Stomach (tissue), 9 donors: Measurements from ENCODE around the gene CFAP161. TPM values are rescaled to one million over a fixed set of nuclear protein-coding genes. Genes with fewer than 3 reads are reported as not detected.

Source experiments
- DNase-seq, 2 donors: peaks; one replicate each; pipeline versions ENCODE4 v3.0.0 to v3.0.0-alpha.2; 2013 to 2019
- H3K27ac ChIP-seq, 5 donors: fragments of 200-600 bp in 4 of 5; sonication (generic) in 4 of 5; one replicate each; pipeline ENCODE4 v1.5.1; 2013 to 2019; ENCODE audit warnings: mild to moderate bottlenecking in 1 of 5, moderate library complexity in 1 of 5
- H3K27me3 ChIP-seq, 3 donors: fragments of 200-600 bp; sonication (generic); one replicate each; pipeline ENCODE4 v1.5.1; 2017 to 2019; ENCODE audit warnings: mixed run types in 1 of 3
- H3K36me3 ChIP-seq, 4 donors: fragments of 200-600 bp; sonication (generic); 1 replicate in 3 of 4; 2 replicates in 1 of 4; pipeline ENCODE4 v1.5.1; 2016 to 2019
- H3K4me1 ChIP-seq, 4 donors: fragments of 200-600 bp; sonication (generic); one replicate each; pipeline ENCODE4 v1.5.1; 2016 to 2019
- H3K4me3 ChIP-seq, 4 donors: fragments of 200-600 bp; sonication (generic) in 3 of 4; one replicate each; pipeline ENCODE4 v1.5.1; 2016 to 2019; ENCODE audit warnings: mild to moderate bottlenecking in 1 of 4
- H3K9me3 ChIP-seq, 4 donors: fragments of 200-600 bp; sonication (generic); one replicate each; pipeline ENCODE4 v1.5.1; 2016 to 2019
- EP300 ChIP-seq: sonication (generic); formaldehyde crosslinking; IDR thresholded peaks from one replicate; pipeline ENCODE4 v1.6.1; 2017; ENCODE audit warnings: antibody characterized with exemption
- POLR2A ChIP-seq, 4 donors: fragments of 450-650 bp; IDR thresholded peaks; one replicate each; pipeline ENCODE4 v1.6.1; 2016; ENCODE audit warnings: antibody characterized with exemption in 4 of 4, control low read depth in 2 of 4, mild to moderate bottlenecking in 1 of 4, moderate library complexity in 1 of 4
- POLR2AphosphoS5 ChIP-seq, 3 donors: sonication (generic); formaldehyde crosslinking; IDR thresholded peaks; one replicate each; pipeline ENCODE4 v1.6.1; 2016; ENCODE audit warnings: antibody characterized with exemption in 3 of 3
- WGBS, 5 donors: extraction: QIAGEN DNeasy Blood & Tissue Kit in 3 of 5; methylation state at CpG; one replicate each; pipeline versions ENCODE4 v1.1.5 to v1.1.7; 2013 to 2018; 5-methylcytosine and 5-hydroxymethylcytosine counted together
- intact Hi-C: fragments of 100-400 bp; cut with DNase I; formaldehyde crosslinking; loops from one replicate; pipeline ENCODE4 v1.15.1; 2023; ENCODE audit warnings: low total_unique reads
- polyA plus RNA-seq, 3 donors: library from polyadenylated mRNA; stranded (reverse); fragments of 200-250 nt; gene quantifications; one replicate each; pipeline ENCODE4 v1.2.3, GENCODE V29; 2013
- total RNA-seq, 5 donors: library from RNA; depleted of rRNA; stranded (reverse); fragments of >200 nt; gene quantifications; one replicate each; pipeline versions ENCODE4 v1.1.0 to v1.2.3, GENCODE V29; 2014 to 2016
- TF ChIP-seq, protein P1 (sequence below), 7 experiments: fragments of 450-650 bp in 4 of 7; fragments of 200-600 bp in 3 of 7; sonication (generic) in 3 of 7; IDR thresholded peaks; one replicate each; pipeline ENCODE4 v1.5.1; 2016 to 2019; ENCODE audit warnings: antibody characterized with exemption in 7 of 7, control low read depth in 2 of 7, mild to moderate bottlenecking in 1 of 7
- donor health status: healthy with polysubstance abuse.
- donor health status: Bipolar disorder and iron deficiency.
- donor health status: healthy.

CFAP161 gene
- total and polyA plus RNA-seq, 8 donors, result 0.19 to 2.6 TPM; not detected in 6

- Histone ChIP-seq H3K27ac (no peak overlapping the region), H3K9me3 (no peaks in the 10 kb centered on the region), H3K27me3 (no peaks in the 10 kb centered on the region), H3K4me3 (no peak overlapping the region), H3K4me1 (peaks cover 0 to 6% (median 0%) of the 10 kb centered on the region in 4 donors), H3K36me3 (no peaks in the 10 kb centered on the region)
- intact Hi-C loops, result loop anchor here (5.0 kb wide), 1 partner anchor 159 kb away; no protein-coding TSS in a partner anchor
- DNase-seq, result no peak
- WGBS, 5 donors, result 20 to 58% (median 49%) methylated on average over 4 of the region's 4 CpGs
- TF ChIP-seq EP300 (no peak), POLR2A (IDR thresholded peaks at IDR 0.05) (no peak), POLR2AphosphoS5 (IDR thresholded peaks at IDR 0.05) (no peak)
- TF ChIP-seq, protein P1, sequence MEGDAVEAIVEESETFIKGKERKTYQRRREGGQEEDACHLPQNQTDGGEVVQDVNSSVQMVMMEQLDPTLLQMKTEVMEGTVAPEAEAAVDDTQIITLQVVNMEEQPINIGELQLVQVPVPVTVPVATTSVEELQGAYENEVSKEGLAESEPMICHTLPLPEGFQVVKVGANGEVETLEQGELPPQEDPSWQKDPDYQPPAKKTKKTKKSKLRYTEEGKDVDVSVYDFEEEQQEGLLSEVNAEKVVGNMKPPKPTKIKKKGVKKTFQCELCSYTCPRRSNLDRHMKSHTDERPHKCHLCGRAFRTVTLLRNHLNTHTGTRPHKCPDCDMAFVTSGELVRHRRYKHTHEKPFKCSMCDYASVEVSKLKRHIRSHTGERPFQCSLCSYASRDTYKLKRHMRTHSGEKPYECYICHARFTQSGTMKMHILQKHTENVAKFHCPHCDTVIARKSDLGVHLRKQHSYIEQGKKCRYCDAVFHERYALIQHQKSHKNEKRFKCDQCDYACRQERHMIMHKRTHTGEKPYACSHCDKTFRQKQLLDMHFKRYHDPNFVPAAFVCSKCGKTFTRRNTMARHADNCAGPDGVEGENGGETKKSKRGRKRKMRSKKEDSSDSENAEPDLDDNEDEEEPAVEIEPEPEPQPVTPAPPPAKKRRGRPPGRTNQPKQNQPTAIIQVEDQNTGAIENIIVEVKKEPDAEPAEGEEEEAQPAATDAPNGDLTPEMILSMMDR (IDR thresholded peaks at IDR 0.05), result no peak
Observed at GRCh38 chr15:81107889-81108288, 26.2 kb upstream of the CFAP161 start.

DNA sequence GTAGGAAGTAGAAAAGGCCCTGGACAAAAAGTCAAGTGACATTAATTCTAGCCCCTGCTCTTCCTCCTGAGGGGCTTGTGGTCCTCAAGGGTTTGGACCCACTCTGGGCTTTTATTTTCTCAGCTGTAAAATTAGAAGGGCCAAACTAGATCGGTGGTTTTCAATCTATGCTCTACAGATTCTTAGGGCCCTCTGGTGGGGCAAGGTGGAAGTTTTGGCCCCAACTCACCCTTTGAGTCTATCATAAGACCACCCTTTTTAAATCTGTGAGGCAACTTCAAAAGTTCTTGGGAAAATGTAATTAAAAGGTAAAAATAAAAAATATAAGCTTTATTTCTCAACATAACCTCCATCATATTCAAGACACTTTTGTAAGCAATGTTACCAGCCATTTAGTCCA, 25.6 kb upstream of the CFAP161 start:
- Histone ChIP-seq H3K4me3 (no peak overlapping the region), H3K27ac (no peak overlapping the region), H3K36me3 (no peaks in the 10 kb centered on the region), H3K27me3 (no peaks in the 10 kb centered on the region), H3K4me1 (peaks cover 0 to 11% (median 0%) of the 10 kb centered on the region in 4 donors), H3K9me3 (no peaks in the 10 kb centered on the region)
- TF ChIP-seq, protein P1 (IDR thresholded peaks at IDR 0.05), result peak in 3 of 7 experiments; percentile 13 to 41 (median 35)
- no peak for TF ChIP-seq POLR2A (IDR thresholded peaks at IDR 0.05)
- intact Hi-C loops, result loop anchor here (5.0 kb wide), 1 partner anchor 159 kb away; no protein-coding TSS in a partner anchor
- 10 to 31% (median 29%) methylated on average over 1 of the region's 1 CpG for WGBS, 5 donors
- no peak for DNase-seq

GRCh38 chr15:81111018-81111417, 23.1 kb upstream of the CFAP161 start:
- no peaks in the 10 kb centered on the region for H3K9me3 ChIP-seq
- DNase-seq, result no peak
- H3K4me1 ChIP-seq, result peaks cover 0 to 13% (median 0%) of the 10 kb centered on the region in 4 donors
- H3K36me3 ChIP-seq, result no peaks in the 10 kb centered on the region
- no peak overlapping the region for H3K4me3 ChIP-seq
- intact Hi-C loops, result loop anchor here (10.0 kb wide), 1 partner anchor 284 kb away; no protein-coding TSS in a partner anchor
- no peaks in the 10 kb centered on the region for H3K27me3 ChIP-seq
- no peak for TF ChIP-seq EP300
- H3K27ac ChIP-seq, result no peak overlapping the region
- 53 to 81% (median 73%) methylated on average over 4 of the region's 4 CpGs for WGBS, 5 donors

DNA sequence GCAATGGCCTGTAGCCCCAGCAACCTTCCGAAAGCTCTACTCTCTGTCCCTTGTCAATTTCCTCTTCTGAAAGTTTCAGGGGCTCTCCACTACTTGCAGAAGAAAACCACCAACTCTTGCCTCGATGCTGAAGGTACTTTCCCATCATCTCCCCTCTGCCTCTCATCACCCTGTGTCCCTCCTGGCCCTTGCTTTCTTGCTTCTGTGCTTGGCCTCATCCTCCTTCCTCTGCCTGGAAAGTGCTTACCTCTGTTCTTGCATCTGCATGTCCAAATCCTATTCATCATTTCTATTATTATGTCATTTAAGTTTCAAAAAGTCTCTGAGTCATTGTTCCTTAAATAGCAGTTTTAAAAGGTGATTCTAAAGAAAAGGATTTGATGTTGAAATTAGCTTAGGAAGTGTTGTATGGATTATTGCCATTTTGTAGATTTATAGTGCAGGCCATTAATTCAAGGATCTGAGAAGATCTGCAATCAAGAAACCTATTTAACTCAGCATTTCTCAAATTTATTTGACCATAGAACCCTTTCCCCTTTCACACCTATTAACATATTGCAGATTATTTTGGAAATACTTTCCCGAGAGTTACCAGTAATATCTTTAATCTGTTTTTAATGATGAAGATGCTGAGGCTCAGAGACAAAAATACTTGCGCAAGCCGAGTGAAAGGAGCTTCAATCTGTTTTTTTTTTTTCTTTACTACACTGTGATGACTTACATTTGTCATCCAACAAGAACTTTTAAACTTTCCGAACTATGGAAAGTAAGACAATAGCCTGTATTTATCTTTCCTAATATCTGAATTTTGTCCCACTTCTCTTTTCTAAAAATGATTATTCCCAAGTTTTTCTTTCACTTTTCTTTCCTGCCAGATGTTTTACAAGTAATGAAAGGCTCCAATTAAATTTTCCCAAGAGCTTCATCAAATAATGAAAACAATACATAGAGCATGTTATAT, 22.3 kb upstream of the CFAP161 start:
- 68 to 79% (median 77%) methylated on average over 6 of the region's 6 CpGs for WGBS, 5 donors
- Histone ChIP-seq H3K9me3 (no peaks in the 10 kb centered on the region), H3K27me3 (no peaks in the 10 kb centered on the region), H3K4me3 (no peak overlapping the region), H3K4me1 (peaks cover 0 to 10% (median 0%) of the 10 kb centered on the region in 4 donors), H3K27ac (no peak overlapping the region), H3K36me3 (no peaks in the 10 kb centered on the region)
- DNase-seq, result no peak
- TF ChIP-seq EP300 (no peak), POLR2A (IDR thresholded peaks at IDR 0.05) (no peak), POLR2AphosphoS5 (IDR thresholded peaks at IDR 0.05) (no peak)
- TF ChIP-seq, protein P1 (IDR thresholded peaks at IDR 0.05), result no peak
- intact Hi-C loops, result loop anchor here (10.0 kb wide), 1 partner anchor 283 kb away; no protein-coding TSS in a partner anchor
